NCI-H2196 (cell line): Measurements from ENCODE around the gene TMEM114.

Source experiments
- DNase-seq: peaks from one replicate; lab custom pipeline; 2025; ENCODE audit not compliant: unreplicated experiment; lab: John Stamatoyannopoulos, UW

The TMEM114 gene

GRCh38 chr16:8551388-8552332 is 38.7 kb downstream of the TMEM114 start:
- DNase-seq: no peak

GRCh38 chr16:8550728-8551387 is 39.5 kb downstream of the TMEM114 start:
- no peak for DNase-seq

GRCh38 chr16:8549843-8550412 is 40.4 kb downstream of the TMEM114 start:
- DNase-seq: no peak

- DNase-seq: no peak
Observed at GRCh38 chr16:8548166-8548565, 42.1 kb downstream of the TMEM114 start.

- DNase-seq: no peak
Observed at GRCh38 chr16:8547762-8548161, 42.5 kb downstream of the TMEM114 start.

GRCh38 chr16:8544406-8544805 is 45.9 kb downstream of the TMEM114 start:
- no peak for DNase-seq

- no peak for DNase-seq
Observed at GRCh38 chr16:8543258-8543657, 47.1 kb downstream of the TMEM114 start.

GRCh38 chr16:8542393-8542792 is 47.9 kb downstream of the TMEM114 start:
- no peak for DNase-seq

GRCh38 chr16:8541868-8542267 is 48.4 kb downstream of the TMEM114 start:
- no peak for DNase-seq

- DNase-seq: no peak
Observed at GRCh38 chr16:8537691-8538342, 52.5 kb downstream of the TMEM114 start.

GRCh38 chr16:8533509-8533908 is 56.8 kb downstream of the TMEM114 start:
- DNase-seq: no peak

- DNase-seq: no peak
Observed at GRCh38 chr16:8530752-8531384, 59.4 kb downstream of the TMEM114 start.

- DNase-seq: no peak
Observed at GRCh38 chr16:8528471-8528870, 61.8 kb downstream of the TMEM114 start.

GRCh38 chr16:8523932-8524331 is 66.4 kb downstream of the TMEM114 start:
- DNase-seq: no peak

- no peak for DNase-seq
Observed at GRCh38 chr16:8522757-8523156, 67.6 kb downstream of the TMEM114 start.

GRCh38 chr16:8519643-8520042 is 70.7 kb downstream of the TMEM114 start:
- no peak for DNase-seq
